Measurements from ENCODE around the gene AQP9.

AQP9 gene

DNA sequence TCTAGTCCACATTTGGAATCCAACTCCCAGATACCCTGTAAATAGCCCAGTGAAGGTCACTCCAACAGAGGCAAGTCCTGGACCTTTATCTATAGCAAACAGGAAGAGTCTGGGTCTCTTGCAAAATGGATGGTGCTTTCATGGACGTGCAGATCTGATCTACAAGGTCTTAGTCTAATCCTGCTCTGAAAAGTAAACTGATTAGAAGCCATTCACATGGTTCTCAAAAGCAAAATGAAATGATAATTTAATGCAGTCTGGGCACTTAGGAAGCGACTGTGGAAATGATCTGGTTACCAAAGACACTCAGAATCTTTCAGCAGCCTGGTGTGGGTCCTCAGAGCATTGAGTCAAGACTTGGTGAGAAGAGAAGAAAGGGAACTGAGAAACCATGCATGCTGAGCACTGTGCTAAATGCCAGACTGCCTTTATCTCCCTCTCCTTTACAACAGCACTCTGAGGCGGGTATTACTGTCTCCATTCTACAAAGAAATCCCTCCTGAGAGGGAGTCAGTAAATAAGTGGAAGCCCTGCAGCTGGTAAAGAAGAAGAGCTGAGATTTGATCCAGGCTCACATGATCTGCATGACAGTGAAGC, 29.0 kb downstream of the AQP9 start:
- no peak overlapping the region for H3K4me3 ChIP-seq (replicated peaks in 1 of 2; ENCODE audit: low read depth in 2 of 2, low read length in 2 of 2)
- DNase-seq (ENCODE audit: low read depth in 2 of 2): no peak
- TF ChIP-seq, protein P1, sequence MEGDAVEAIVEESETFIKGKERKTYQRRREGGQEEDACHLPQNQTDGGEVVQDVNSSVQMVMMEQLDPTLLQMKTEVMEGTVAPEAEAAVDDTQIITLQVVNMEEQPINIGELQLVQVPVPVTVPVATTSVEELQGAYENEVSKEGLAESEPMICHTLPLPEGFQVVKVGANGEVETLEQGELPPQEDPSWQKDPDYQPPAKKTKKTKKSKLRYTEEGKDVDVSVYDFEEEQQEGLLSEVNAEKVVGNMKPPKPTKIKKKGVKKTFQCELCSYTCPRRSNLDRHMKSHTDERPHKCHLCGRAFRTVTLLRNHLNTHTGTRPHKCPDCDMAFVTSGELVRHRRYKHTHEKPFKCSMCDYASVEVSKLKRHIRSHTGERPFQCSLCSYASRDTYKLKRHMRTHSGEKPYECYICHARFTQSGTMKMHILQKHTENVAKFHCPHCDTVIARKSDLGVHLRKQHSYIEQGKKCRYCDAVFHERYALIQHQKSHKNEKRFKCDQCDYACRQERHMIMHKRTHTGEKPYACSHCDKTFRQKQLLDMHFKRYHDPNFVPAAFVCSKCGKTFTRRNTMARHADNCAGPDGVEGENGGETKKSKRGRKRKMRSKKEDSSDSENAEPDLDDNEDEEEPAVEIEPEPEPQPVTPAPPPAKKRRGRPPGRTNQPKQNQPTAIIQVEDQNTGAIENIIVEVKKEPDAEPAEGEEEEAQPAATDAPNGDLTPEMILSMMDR (IDR thresholded peaks at IDR 0.05; ENCODE audit: low read depth, low read length): no peak

DNA sequence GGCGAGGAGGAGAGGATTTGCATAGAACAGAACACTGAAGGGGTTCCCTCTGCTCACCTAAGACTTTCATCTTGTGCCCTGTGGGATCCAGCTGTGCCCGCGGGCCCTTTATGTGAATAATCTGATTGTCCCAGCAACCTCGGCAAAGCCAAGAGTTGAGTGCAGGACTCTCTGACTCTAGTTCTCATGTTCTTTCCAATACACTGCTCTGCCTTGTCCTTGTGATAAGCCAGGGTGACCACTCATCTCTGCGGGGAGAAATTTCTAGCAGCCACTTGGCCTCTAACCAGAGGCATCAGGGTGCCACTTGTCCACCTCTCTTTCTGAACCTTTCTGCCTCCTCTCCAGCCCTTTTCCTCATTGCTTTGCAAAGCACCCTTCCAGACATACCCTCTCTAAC, 31.8 kb downstream of the AQP9 start:
- TF ChIP-seq, protein P1 (IDR thresholded peaks at IDR 0.05; ENCODE audit: low read depth, low read length): no peak
- DNase-seq (ENCODE audit: low read depth in 2 of 2): no peak
- no peak overlapping the region for H3K4me3 ChIP-seq (replicated peaks in 1 of 2; ENCODE audit: low read depth in 2 of 2, low read length in 2 of 2)

DNA sequence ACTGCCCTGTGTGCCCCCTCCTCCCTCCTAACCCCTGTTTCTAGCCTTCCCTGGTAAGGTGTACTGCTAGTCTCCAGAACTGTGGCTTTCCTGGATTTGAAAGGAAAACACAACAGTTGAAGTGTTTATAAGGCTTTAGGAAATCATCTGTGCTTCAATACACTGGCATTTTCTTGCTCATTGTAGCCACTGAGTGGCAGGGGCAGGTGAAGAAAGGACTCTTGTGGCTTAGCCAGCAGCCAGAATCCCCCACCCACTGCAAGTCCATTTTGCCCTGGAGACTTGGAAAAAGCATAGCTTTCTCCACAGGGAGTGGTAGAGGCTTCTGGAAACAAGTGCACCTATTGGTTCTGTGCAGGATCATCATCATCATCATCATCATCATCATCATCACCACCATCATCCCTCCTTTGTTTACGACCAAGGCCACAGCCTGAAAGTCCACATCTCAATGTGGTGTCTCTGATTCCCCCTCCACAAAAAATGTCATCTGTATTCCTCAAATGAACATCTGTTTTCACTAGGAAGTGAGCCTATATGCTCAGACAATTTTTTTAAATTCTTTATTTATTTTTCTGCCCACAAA, 33.4 kb downstream of the AQP9 start:
- TF ChIP-seq, protein P1 (IDR thresholded peaks at IDR 0.05; ENCODE audit: low read depth, low read length): no peak
- H3K4me3 ChIP-seq (replicated peaks in 1 of 2; ENCODE audit: low read depth in 2 of 2, low read length in 2 of 2): no peak overlapping the region

DNA sequence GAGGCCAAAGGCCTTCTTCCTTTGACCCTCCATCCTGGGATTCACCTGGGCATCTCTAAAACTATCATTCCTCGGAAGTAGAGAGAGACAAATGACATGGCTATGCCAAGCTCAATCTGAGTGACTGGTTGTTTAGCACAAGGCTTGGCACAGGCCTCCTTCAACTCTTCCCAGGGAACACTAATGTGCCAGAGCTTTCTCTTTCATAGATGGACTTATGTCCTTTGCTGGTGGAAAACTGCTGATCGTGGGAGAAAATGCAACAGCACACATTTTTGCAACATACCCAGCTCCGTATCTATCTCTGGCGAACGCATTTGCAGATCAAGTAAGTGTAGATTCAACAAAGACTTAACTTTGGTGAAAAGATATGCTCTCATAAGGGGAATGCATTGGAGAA, 36.5 kb downstream of the AQP9 start:
- TF ChIP-seq, protein P1 (IDR thresholded peaks at IDR 0.05; ENCODE audit: low read depth, low read length): no peak
- DNase-seq (ENCODE audit: low read depth in 2 of 2): no peak
- no peak overlapping the region for H3K4me3 ChIP-seq (replicated peaks in 1 of 2; ENCODE audit: low read depth in 2 of 2, low read length in 2 of 2)

More for the DNA sequence above, 33.4 kb downstream of the AQP9 start:
- no peak for DNase-seq (ENCODE audit: low read depth in 2 of 2)

DNA sequence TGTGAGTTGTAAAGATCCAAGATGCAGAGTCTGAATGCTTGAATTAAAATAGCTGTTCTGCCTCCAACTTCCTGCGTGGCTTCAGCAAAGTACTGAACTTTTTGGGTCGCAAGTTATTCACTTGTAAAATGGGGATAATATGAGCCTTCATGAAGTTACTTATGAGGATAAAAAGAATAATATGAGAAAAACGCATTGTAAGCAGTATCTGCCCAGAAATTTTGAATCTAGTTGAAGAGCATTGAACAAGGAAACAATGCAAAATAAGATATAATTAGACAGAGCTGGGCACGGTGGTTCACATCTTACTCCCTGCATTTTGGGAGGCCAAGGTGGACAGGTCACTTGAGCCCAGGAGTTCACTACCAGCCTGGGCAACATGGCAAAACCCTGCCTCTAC, 37.8 kb downstream of the AQP9 start:
- TF ChIP-seq, protein P1 (IDR thresholded peaks at IDR 0.05; ENCODE audit: low read depth, low read length): no peak
- H3K4me3 ChIP-seq (replicated peaks in 1 of 2; ENCODE audit: low read depth in 2 of 2, low read length in 2 of 2): no peak overlapping the region
- DNase-seq (ENCODE audit: low read depth in 2 of 2): no peak

DNA sequence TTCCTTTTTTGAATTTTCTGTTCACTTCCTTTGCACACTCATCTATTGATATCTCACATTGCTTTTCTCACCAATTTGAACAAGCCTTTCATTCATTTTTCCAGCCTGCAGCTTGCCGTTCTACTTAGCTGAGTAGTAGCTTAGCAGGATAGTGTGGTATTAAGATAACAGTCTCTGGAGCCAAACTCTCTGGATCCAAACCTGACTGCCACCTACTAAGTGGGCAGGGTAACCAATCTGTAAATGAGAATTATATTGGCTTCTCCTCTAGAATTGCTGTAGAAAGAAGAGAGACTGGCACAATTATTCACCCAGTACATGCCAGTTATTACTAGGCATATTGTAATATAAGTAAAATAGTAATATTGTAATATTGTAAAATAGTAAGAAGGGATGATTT, 40.5 kb downstream of the AQP9 start:
- DNase-seq (ENCODE audit: low read depth in 2 of 2): no peak
- no peak overlapping the region for H3K4me3 ChIP-seq (replicated peaks in 1 of 2; ENCODE audit: low read depth in 2 of 2, low read length in 2 of 2)
- TF ChIP-seq, protein P1 (IDR thresholded peaks at IDR 0.05; ENCODE audit: low read depth, low read length): no peak

DNA sequence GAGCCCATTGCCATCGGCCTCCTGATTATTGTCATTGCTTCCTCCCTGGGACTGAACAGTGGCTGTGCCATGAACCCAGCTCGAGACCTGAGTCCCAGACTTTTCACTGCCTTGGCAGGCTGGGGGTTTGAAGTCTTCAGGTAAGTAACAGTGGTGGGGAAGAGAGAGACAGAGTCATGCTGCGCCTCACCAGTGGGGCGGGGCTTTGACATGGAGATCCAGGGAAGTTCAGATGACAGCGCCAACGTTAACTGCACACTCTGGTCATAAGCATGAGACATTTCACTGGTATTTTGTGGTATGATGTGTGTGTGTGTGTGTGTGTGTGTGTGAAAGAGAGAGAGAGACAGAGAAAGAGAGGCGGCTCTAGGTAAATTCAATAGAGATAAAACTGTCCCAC, 41.0 kb downstream of the AQP9 start:
- no peak overlapping the region for H3K4me3 ChIP-seq (replicated peaks in 1 of 2; ENCODE audit: low read depth in 2 of 2, low read length in 2 of 2)
- TF ChIP-seq, protein P1 (IDR thresholded peaks at IDR 0.05; ENCODE audit: low read depth, low read length): no peak
- peak in 1 of 2 donors; percentile 52 for DNase-seq (ENCODE audit: low read depth in 2 of 2)
